GM12892 (cell line): ENCODE data around the gene LIPE.

Experiments
- DNase-seq: peaks from one replicate; pipeline ENCODE4 v3.0.0; 2011; ENCODE audit not compliant: insufficient read length
- FAIRE-seq: peaks from 2 replicates; lab custom pipeline; 2011; peaks lifted over from hg19 to GRCh38; lab: Jason Lieb, UNC
- POLR2A ChIP-seq: IDR thresholded peaks from 2 replicates; pipeline ENCODE4 v1.6.1; 2011; ENCODE audit warnings: low read depth, low read length, control low read depth
- POLR2AphosphoS5 ChIP-seq: IDR thresholded peaks from 2 replicates; pipeline ENCODE4 v1.6.1; 2011; ENCODE audit warnings: low read depth, low read length, control low read depth
- TAF1 ChIP-seq: IDR thresholded peaks from 2 replicates; pipeline ENCODE4 v1.6.1; 2011; ENCODE audit warnings: low read depth, mild to moderate bottlenecking, control low read depth, low read length, borderline replicate concordance

LIPE gene

DNA sequence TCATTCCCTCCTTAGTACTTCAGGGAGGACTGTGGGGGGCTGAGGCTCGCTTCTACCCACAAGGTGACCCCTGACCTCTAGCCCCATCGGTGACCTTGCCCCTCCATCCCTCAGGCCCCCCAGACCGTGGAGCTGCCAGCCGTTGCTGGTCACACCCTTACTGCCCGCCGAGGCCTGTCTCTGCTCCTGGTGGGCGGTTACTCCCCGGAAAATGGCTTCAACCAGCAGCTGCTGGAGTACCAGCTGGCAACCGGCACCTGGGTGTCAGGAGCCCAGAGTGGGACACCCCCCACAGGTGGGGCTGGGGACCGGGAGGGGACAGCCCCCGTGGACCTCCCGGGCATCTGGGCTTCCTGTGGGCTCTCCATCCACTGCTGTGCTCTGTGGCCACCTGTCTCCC lies 69.9 kb downstream of the LIPE start:
- DNase-seq (no peak), FAIRE-seq (no peak)
- TF ChIP-seq POLR2AphosphoS5: no peak
- TF ChIP-seq TAF1: no peak
- TF ChIP-seq POLR2A: no peak

DNA sequence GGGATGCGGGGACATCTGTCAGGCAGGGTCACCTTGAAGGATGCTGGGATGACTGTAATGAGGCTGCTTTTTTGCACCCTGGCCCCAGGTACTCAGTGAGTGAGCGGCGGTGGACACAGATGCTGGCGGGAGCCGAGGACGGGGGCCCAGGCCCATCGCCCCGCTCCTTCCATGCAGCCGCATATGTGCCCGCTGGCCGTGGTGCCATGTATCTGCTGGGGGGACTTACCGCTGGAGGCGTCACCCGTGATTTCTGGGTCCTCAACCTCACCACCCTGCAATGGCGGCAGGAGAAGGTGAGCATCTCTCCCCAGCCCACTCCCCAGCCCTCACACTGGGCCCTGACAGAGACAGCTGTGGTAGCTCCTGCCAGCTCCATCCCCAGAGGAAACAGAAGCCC lies 70.5 kb downstream of the LIPE start:
- DNase-seq (no peak), FAIRE-seq (no peak)

DNA sequence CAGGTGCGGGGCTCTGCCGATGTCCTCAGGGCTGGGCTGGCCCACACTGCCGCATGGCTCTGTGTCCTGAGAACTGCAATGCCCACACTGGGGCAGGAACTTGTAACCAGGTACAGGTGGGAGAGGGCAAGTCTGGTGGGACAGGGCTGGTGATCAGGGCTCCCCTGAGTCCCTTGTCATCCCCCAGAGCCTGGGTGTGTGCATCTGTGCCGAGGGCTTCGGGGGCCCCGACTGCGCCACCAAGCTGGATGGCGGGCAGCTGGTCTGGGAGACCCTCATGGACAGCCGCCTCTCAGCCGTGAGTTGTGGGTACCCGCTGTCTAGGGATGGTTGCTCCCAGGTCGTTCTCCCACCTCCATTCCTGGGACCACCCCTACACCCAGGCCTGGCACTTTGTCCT lies 71.3 kb downstream of the LIPE start:
- TF ChIP-seq POLR2AphosphoS5 (no peak), POLR2A (no peak), TAF1 (no peak)
- DNase-seq: no peak
- no peak for FAIRE-seq

More for the DNA sequence above, 70.5 kb downstream of the LIPE start:
- TF ChIP-seq POLR2A (no peak), TAF1 (no peak), POLR2AphosphoS5 (no peak)

DNA sequence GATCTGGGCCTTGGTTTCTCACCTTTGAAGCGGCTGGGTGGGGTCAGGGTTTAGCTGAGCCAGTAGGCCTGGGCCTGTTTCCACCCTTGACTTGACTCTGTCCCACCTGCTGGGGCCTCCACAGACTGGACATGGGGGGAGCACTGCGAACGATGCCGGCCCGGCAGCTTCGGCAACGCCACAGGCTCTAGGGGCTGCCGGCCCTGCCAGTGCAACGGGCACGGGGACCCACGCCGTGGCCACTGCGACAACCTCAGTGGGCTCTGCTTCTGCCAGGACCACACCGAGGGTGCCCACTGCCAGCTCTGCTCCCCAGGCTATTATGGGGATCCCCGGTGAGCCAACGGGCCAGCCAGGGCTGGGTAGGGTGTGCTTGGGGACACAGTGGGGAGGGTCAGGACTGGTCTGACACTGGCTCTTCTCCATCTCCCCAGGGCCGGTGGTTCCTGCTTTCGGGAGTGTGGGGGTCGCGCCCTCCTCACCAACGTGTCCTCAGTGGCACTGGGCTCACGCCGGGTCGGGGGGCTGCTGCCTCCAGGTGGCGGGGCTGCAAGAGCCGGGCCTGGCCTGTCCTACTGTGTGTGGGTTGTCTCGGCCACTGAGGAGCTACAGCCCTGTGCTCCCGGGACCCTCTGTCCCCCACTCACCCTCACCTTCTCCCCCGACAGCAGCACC lies 73.7 kb downstream of the LIPE start:
- FAIRE-seq (no peak), DNase-seq (no peak)
- no peak for TF ChIP-seq POLR2A
- no peak for TF ChIP-seq POLR2AphosphoS5
- TF ChIP-seq TAF1: no peak

DNA sequence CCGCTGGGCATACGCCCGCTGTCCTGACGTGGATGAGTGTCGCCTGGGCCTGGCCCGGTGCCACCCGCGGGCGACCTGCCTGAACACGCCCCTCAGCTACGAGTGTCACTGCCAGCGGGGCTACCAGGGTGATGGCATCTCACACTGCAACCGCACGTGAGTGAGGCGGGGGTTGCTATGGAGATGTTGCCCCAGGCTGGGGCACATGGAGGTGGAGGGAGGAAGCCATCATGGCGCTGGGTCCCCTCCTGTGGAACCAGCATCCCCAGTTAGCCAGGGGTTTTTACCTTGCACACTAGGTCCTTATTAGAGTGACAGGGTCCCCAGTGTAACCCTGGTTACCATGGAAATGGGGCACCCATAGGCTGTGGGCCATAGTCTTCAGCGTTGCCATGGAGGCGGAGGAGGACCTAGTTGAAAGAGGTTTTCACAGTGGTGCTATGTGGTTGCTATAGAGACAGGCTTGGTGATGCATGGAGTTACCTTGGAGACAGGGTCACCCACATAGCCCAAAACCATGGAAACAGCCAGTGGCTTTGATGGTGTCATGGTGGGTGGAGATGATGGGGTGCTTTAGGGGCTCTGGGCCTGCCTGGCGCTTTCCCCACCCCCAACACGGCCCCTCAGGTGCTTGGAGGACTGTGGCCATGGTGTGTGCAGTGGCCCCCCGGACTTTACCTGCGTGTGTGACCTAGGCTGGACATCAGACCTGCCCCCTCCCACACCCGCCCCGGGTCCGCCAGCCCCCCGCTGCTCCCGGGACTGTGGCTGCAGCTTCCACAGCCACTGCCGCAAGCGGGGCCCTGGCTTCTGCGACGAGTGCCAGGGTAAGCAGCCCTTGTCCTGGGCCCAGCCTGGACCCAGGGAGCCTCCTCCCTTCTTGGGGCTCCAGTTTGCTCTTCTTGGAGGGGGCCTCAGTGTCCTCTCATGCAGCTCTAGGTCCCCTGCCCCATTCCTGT lies 74.6 kb downstream of the LIPE start:
- FAIRE-seq (no peak), DNase-seq (no peak)
- TF ChIP-seq POLR2AphosphoS5: no peak
- TF ChIP-seq POLR2A: no peak
- no peak for TF ChIP-seq TAF1
